Activated CD4-positive, alpha-beta T cell treated with anti-CD3 and anti-CD28 coated beads for 1 hour (primary cell): Measurements from ENCODE around the gene GLOD4.
"Not testable (repeated sequence)": the region's sequence is repeated elsewhere in the genome, so short reads cannot be mapped to it uniquely, and the experiment has no call there.

ENCODE experiments used
- DNase-seq: peaks from one replicate; pipeline ENCODE4 v3.0.0-alpha.2; 2020

The GLOD4 gene

GRCh38 chr17:781805-782731, at the start of gene GLOD4, which contains the start of gene MRM3:
Gene GLOD4, minus strand, starts transcription at chr17:782280. Its CDS starts 25 bp downstream, at chr17:782255.
Gene MRM3, plus strand, starts transcription at chr17:782353. Its CDS starts 26 bp downstream, at chr17:782379.
- DNase-seq, result peak; percentile 94

GRCh38 chr17:830950-831349, 48.9 kb upstream of the GLOD4 start:
- DNase-seq, result no peak

GRCh38 chr17:830381-830780, 48.3 kb upstream of the GLOD4 start:
- no peak for DNase-seq

GRCh38 chr17:829614-830013, 47.5 kb upstream of the GLOD4 start:
- not testable (repeated sequence) for DNase-seq

- no peak for DNase-seq
Measured at GRCh38 chr17:828761-829160, 46.7 kb upstream of the GLOD4 start.

GRCh38 chr17:826778-827177, 44.7 kb upstream of the GLOD4 start:
- DNase-seq, result no peak

- no peak for DNase-seq
Measured at GRCh38 chr17:825216-825615, 43.1 kb upstream of the GLOD4 start.

- DNase-seq, result no peak
Measured at GRCh38 chr17:824378-824777, 42.3 kb upstream of the GLOD4 start.

- DNase-seq, result no peak
Measured at GRCh38 chr17:823501-823902, 41.4 kb upstream of the GLOD4 start.

- no peak for DNase-seq
Measured at GRCh38 chr17:819251-819650, 37.2 kb upstream of the GLOD4 start.

- DNase-seq, result no peak
Measured at GRCh38 chr17:814371-814770, 32.3 kb upstream of the GLOD4 start.

- no peak for DNase-seq
Measured at GRCh38 chr17:812638-813204, 30.6 kb upstream of the GLOD4 start.

- no peak for DNase-seq
Measured at GRCh38 chr17:811051-811784, 29.1 kb upstream of the GLOD4 start.

- no peak for DNase-seq
Measured at GRCh38 chr17:807523-808294, 25.6 kb upstream of the GLOD4 start.

GRCh38 chr17:806781-807522, 24.9 kb upstream of the GLOD4 start:
- no peak for DNase-seq

- no peak for DNase-seq
Measured at GRCh38 chr17:806346-806745, 24.3 kb upstream of the GLOD4 start.

- not testable (repeated sequence) for DNase-seq
Measured at GRCh38 chr17:805886-806285, 23.8 kb upstream of the GLOD4 start.

GRCh38 chr17:804541-805435, 22.7 kb upstream of the GLOD4 start:
- no peak for DNase-seq

- no peak for DNase-seq
Measured at GRCh38 chr17:802901-803881, 21.1 kb upstream of the GLOD4 start.

- DNase-seq, result no peak
Measured at GRCh38 chr17:802481-802880, 20.4 kb upstream of the GLOD4 start.
